ENCODE measurements around the gene AVPR2.

Gene AVPR2

GRCh38 chrX:153876112-153876491 is 28.4 kb upstream of the AVPR2 start:
- no peak for TF ChIP-seq CTCF (IDR thresholded peaks at IDR 0.05; ENCODE audit: low read length, missing control alignments)
- DNase-seq (ENCODE audit: low read depth), result no peak
- H3K4me3 ChIP-seq (replicated peaks; ENCODE audit: low read depth, low read length), result no peak overlapping the region

- H3K4me3 ChIP-seq (replicated peaks; ENCODE audit: low read depth, low read length), result no peak overlapping the region
- no peak for TF ChIP-seq CTCF (IDR thresholded peaks at IDR 0.05; ENCODE audit: low read length, missing control alignments)
- no peak for DNase-seq (ENCODE audit: low read depth)
Observed at GRCh38 chrX:153877571-153878261, 26.8 kb upstream of the AVPR2 start.

GRCh38 chrX:153878345-153878744 is 26.1 kb upstream of the AVPR2 start:
- no peak overlapping the region for H3K4me3 ChIP-seq (replicated peaks; ENCODE audit: low read depth, low read length)
- no peak for TF ChIP-seq CTCF (IDR thresholded peaks at IDR 0.05; ENCODE audit: low read length, missing control alignments)
- no peak for DNase-seq (ENCODE audit: low read depth)

- DNase-seq (ENCODE audit: low read depth), result no peak
- no peak for TF ChIP-seq CTCF (IDR thresholded peaks at IDR 0.05; ENCODE audit: low read length, missing control alignments)
- no peak overlapping the region for H3K4me3 ChIP-seq (replicated peaks; ENCODE audit: low read depth, low read length)
Observed at GRCh38 chrX:153878969-153879653, 25.4 kb upstream of the AVPR2 start.

GRCh38 chrX:153879741-153880439 is 24.6 kb upstream of the AVPR2 start:
- no peak for TF ChIP-seq CTCF (IDR thresholded peaks at IDR 0.05; ENCODE audit: low read length, missing control alignments)
- H3K4me3 ChIP-seq (replicated peaks; ENCODE audit: low read depth, low read length), result no peak overlapping the region
- DNase-seq (ENCODE audit: low read depth), result no peak

GRCh38 chrX:153880440-153880815 is 24.0 kb upstream of the AVPR2 start:
- no peak overlapping the region for H3K4me3 ChIP-seq (replicated peaks; ENCODE audit: low read depth, low read length)
- no peak for TF ChIP-seq CTCF (IDR thresholded peaks at IDR 0.05; ENCODE audit: low read length, missing control alignments)
- no peak for DNase-seq (ENCODE audit: low read depth)
